NT2/D1 (cell line): Measurements from ENCODE around the gene EPHA7.

Experiments
- SUZ12 ChIP-seq: IDR thresholded peaks from 2 replicates; pipeline ENCODE4 v1.6.1; 2011; ENCODE audit not compliant: insufficient read length, insufficient read depth; ENCODE audit errors: extremely low read depth
- YY1 ChIP-seq: IDR thresholded peaks from 2 replicates; pipeline ENCODE4 v1.6.1; 2011; ENCODE audit not compliant: insufficient read length, insufficient read depth

DNA sequence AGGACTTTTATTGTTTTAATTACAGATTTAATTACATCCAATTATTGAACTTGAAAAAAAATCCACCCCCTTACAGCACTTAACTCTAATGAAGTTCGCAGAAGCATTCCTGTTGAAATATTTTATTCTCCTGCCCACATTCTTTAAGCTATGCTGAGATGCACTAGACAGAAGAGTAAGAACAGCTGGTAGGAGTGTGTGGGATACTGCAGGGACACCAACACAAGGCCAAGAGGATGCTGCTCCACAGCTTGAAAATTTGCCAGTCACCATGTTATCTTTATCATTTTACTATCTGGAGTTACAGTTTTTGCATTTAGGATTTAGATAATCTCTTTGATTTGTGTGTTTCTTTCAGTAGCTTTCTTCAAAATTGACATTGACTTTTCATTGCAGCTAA, 180.7 kb downstream of the EPHA7 start:
- TF ChIP-seq YY1 (no peak), SUZ12 (no peak)
